Activated CD8-positive, alpha-beta memory T cell treated with anti-CD3 and anti-CD28 coated beads for 36 hours (primary cell): ENCODE results near the gene COL9A1. TPM values are rescaled to one million over a fixed set of nuclear protein-coding genes. Genes with fewer than 3 reads are reported as not detected.

Experiments
- CTCF ChIA-PET: fragments of 350-600 bp; sonication (Branson Sonifier 250); formaldehyde crosslinking; loops from one replicate; lab custom pipeline; 2021; ENCODE audit warnings: antibody characterized with exemption; lab: Charles Lee
- POLR2A ChIA-PET: fragments of 350-600 bp; sonication (Branson Sonifier 250); formaldehyde crosslinking; loops from one replicate; lab custom pipeline; 2021; ENCODE audit warnings: antibody characterized with exemption; lab: Charles Lee
- total RNA-seq, 2 experiments: library from RNA; stranded (reverse); gene quantifications; one replicate each; pipeline ENCODE4 v1.2.3, GENCODE V29; 2021

COL9A1 gene
- total RNA-seq, 2 experiments from 2014 or later, result not detected

GRCh38 chr6:70188202-70188601, 114.7 kb downstream of the COL9A1 start:
- CTCF ChIA-PET, result no interaction called here
- POLR2A ChIA-PET, result no interaction called here

- CTCF ChIA-PET, result no interaction called here
- POLR2A ChIA-PET, result no interaction called here
Measured at GRCh38 chr6:70186461-70186860, 116.4 kb downstream of the COL9A1 start.

GRCh38 chr6:70184723-70185122, 118.2 kb downstream of the COL9A1 start:
- CTCF ChIA-PET, result no interaction called here
- POLR2A ChIA-PET, result no interaction called here

- ChIA-PET POLR2A (no interaction called here), CTCF (no interaction called here)
Measured at GRCh38 chr6:70183538-70183937, 119.3 kb downstream of the COL9A1 start.

GRCh38 chr6:70180901-70181599, 121.8 kb downstream of the COL9A1 start:
- ChIA-PET CTCF (no interaction called here), POLR2A (no interaction called here)

- ChIA-PET CTCF (no interaction called here), POLR2A (no interaction called here)
Measured at GRCh38 chr6:70180183-70180900, 122.5 kb downstream of the COL9A1 start.

GRCh38 chr6:70176842-70177550, 125.9 kb downstream of the COL9A1 start:
- CTCF ChIA-PET, result no interaction called here

GRCh38 chr6:70175770-70176169, 127.1 kb downstream of the COL9A1 start:
- CTCF ChIA-PET, result no interaction called here
- POLR2A ChIA-PET, result no interaction called here

More at GRCh38 chr6:70176842-70177550, 125.9 kb downstream of the COL9A1 start:
- POLR2A ChIA-PET, result no interaction called here

GRCh38 chr6:70172252-70172651, 130.6 kb downstream of the COL9A1 start:
- POLR2A ChIA-PET, result no interaction called here
- CTCF ChIA-PET, result no interaction called here

GRCh38 chr6:70171236-70171635, 131.6 kb downstream of the COL9A1 start:
- CTCF ChIA-PET, result interaction anchor here (1.1 kb wide), 1 partner anchor 33 kb away, joined by 3 read pairs; no protein-coding TSS in a partner anchor

GRCh38 chr6:70168681-70169377, 134.1 kb downstream of the COL9A1 start:
- ChIA-PET POLR2A (no interaction called here), CTCF (no interaction called here)

More at GRCh38 chr6:70171236-70171635, 131.6 kb downstream of the COL9A1 start:
- POLR2A ChIA-PET, result no interaction called here

Other genes with a start within 250 kb of the COL9A1 start
- gene FAM135A, start 110.4 kb upstream of the COL9A1 start, total RNA-seq, result 1 to 10 TPM; 6.0 to 6.9 TPM